ENCODE results near the gene SFPQ. TPM values are rescaled to one million over a fixed set of nuclear protein-coding genes. Genes with fewer than 3 reads are reported as not detected.

Gene SFPQ
- total RNA-seq, 1 experiment from 2014 or later, result 691 TPM

DNA sequence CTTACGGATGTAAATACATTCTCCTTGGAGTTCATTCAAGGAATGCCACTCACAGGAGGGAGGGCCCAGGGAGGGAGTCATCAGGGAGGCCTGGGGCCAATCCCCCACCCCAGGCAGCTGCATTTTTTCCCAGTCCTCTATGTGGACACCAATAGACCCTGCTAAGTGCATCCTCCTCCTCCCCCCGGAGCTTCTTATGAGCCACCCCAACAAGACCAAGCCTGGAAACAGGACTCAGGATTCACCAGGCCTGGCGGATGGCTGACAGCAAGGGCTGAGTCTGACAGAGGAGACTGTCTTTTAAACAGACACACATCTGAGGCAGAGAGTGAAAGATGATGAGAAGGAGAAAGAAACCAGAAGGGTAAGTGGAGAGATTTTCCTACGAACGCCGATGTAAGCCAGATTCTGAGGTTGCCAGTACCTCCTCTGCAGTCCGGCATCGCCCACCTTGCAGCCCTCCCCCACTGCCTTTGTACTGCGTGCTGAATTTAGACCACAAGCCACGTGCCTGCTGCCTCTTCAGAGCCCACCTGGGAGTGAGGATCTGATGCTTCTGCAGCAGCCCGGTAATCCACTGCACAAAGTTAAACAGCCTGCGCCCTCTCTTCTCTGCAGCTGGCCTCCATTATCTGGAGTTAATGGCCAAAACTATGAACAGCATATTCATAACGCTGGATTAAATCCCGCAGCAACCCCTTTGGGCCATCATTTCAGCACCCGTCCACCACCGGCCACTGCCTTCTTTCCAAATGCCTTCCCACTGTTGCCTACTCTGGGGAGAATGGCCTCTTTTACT is 17.6 kb upstream of the SFPQ start:
- no peak overlapping the region for H3K27ac ChIP-seq (ENCODE audit: low read depth, low read length, poor library complexity, severe bottlenecking)
- no peak for TF ChIP-seq EZH2 (IDR thresholded peaks at IDR 0.05; ENCODE audit: borderline replicate concordance, low read depth, low read length, poor library complexity, severe bottlenecking)
- TF ChIP-seq, protein P1, sequence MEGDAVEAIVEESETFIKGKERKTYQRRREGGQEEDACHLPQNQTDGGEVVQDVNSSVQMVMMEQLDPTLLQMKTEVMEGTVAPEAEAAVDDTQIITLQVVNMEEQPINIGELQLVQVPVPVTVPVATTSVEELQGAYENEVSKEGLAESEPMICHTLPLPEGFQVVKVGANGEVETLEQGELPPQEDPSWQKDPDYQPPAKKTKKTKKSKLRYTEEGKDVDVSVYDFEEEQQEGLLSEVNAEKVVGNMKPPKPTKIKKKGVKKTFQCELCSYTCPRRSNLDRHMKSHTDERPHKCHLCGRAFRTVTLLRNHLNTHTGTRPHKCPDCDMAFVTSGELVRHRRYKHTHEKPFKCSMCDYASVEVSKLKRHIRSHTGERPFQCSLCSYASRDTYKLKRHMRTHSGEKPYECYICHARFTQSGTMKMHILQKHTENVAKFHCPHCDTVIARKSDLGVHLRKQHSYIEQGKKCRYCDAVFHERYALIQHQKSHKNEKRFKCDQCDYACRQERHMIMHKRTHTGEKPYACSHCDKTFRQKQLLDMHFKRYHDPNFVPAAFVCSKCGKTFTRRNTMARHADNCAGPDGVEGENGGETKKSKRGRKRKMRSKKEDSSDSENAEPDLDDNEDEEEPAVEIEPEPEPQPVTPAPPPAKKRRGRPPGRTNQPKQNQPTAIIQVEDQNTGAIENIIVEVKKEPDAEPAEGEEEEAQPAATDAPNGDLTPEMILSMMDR (conservative IDR thresholded peaks at IDR 0.05; ENCODE audit: low read depth, low read length), result no peak
- ChIA-PET POLR2A (ENCODE audit: low non-redundant PET) (no interaction called here), CTCF (no interaction called here)
- H3K4me3 ChIP-seq (ENCODE audit: low read depth, low read length, poor library complexity, severe bottlenecking), result no peak overlapping the region
- DNase-seq (ENCODE audit: low spot score), result no peak
- BruUV-seq (replicated peaks), result no TSS peak
- H3K36me3 ChIP-seq (ENCODE audit: insufficient read depth, low read length, poor library complexity, severe bottlenecking), result no peaks in the 10 kb centered on the region
- no peaks in the 10 kb centered on the region for H3K9me3 ChIP-seq (ENCODE audit: low read depth, low read length, poor library complexity, severe bottlenecking)
- intact Hi-C loops (cut with micrococcal nuclease; ENCODE audit: unreplicated experiment), result no loop called here
- no peaks in the 10 kb centered on the region for H3K27me3 ChIP-seq (replicated peaks; ENCODE audit: insufficient read depth, low read depth, low read length, poor library complexity)
- H3K4me1 ChIP-seq (ENCODE audit: insufficient read depth, low read length, poor library complexity, severe bottlenecking), result no peaks in the 10 kb centered on the region

DNA sequence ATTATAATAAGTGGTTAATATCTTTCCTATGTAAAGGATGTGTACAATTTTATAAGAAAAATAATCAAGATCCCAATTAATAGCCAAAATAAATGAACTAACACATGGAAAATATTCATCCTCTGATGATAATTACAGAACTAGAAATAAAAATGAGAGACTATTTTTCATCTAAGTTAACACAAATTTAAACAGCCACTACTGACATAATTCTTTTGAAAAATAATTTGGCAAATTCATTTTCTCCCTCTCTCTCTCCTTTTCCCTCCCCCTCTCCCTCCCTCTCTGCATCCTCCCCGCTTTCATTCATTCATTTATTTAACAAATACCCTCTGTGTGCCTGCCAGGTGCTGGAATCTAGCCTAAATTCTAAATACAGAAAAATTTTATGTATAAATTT is 10.3 kb upstream of the SFPQ start:
- no TSS peak for BruUV-seq (replicated peaks)
- POLR2A ChIA-PET (ENCODE audit: low non-redundant PET), result no interaction called here

DNA sequence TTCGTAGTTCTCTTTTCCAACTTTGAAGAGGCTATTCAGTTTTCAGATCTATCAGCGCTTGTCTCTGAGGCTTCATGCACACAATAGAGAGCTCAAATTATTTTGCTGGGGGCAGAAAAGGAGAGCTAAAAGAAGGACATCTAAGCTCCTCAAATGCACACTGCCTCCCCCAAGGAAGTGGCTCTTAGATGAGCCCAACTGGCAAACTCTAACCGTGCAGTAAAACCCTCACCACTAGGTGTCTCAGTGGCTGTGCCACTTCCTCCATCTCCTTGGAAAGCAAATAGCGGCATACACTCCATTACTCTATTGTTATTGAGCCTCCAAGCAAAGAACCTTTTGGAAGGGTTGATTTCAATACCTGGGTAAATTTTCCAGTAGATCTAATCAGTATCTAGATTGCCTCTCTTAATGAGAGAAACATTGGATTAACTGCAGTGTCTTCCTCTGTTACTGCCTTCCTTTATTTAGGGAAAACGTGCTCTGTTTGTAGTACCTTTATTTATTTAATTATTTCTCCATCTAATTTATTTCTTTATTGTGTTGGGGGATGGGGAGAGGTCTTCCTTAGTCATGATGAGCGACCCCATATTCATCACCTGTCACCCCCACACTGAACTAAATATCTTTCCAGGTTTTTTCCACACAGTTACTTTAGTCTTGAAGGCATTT is 9.2 kb upstream of the SFPQ start:
- H3K27me3 ChIP-seq (replicated peaks; ENCODE audit: insufficient read depth, low read depth, low read length, poor library complexity), result no peaks in the 10 kb centered on the region
- POLR2A ChIA-PET (ENCODE audit: low non-redundant PET), result no interaction called here
- TF ChIP-seq EZH2 (IDR thresholded peaks at IDR 0.05; ENCODE audit: borderline replicate concordance, low read depth, low read length, poor library complexity, severe bottlenecking), result no peak
- TF ChIP-seq, protein P1 (conservative IDR thresholded peaks at IDR 0.05; ENCODE audit: low read depth, low read length), result peak; percentile 91
- no peaks in the 10 kb centered on the region for H3K36me3 ChIP-seq (ENCODE audit: insufficient read depth, low read length, poor library complexity, severe bottlenecking)
- intact Hi-C loops (cut with micrococcal nuclease; ENCODE audit: unreplicated experiment), result loop anchor here (1.0 kb wide), 1 partner anchor 242 kb away; no protein-coding TSS in a partner anchor
- no peaks in the 10 kb centered on the region for H3K9me3 ChIP-seq (ENCODE audit: low read depth, low read length, poor library complexity, severe bottlenecking)
- H3K27ac ChIP-seq (ENCODE audit: low read depth, low read length, poor library complexity, severe bottlenecking), result no peak overlapping the region
- H3K4me1 ChIP-seq (ENCODE audit: insufficient read depth, low read length, poor library complexity, severe bottlenecking), result peaks cover 7% of the 10 kb centered on the region
- no peak overlapping the region for H3K4me3 ChIP-seq (ENCODE audit: low read depth, low read length, poor library complexity, severe bottlenecking)
- BruUV-seq (replicated peaks), result no TSS peak
- peak; percentile 90 for DNase-seq (ENCODE audit: low spot score)
- CTCF ChIA-PET, result interaction anchor here (0.6 to 1.4 kb wide), 4 partner anchors 19 to 567 kb away, joined by 3 to 4 read pairs (median 4); partner anchors contain the start of gene CLSPN

More for the DNA sequence above, 10.3 kb upstream of the SFPQ start:
- H3K36me3 ChIP-seq (ENCODE audit: insufficient read depth, low read length, poor library complexity, severe bottlenecking), result no peaks in the 10 kb centered on the region
- H3K9me3 ChIP-seq (ENCODE audit: low read depth, low read length, poor library complexity, severe bottlenecking), result no peaks in the 10 kb centered on the region
- H3K4me3 ChIP-seq (ENCODE audit: low read depth, low read length, poor library complexity, severe bottlenecking), result no peak overlapping the region
- DNase-seq (ENCODE audit: low spot score), result no peak
- H3K27me3 ChIP-seq (replicated peaks; ENCODE audit: insufficient read depth, low read depth, low read length, poor library complexity), result no peaks in the 10 kb centered on the region
- intact Hi-C loops (cut with micrococcal nuclease; ENCODE audit: unreplicated experiment), result no loop called here
- CTCF ChIA-PET, result no interaction called here
- peaks cover 7% of the 10 kb centered on the region for H3K4me1 ChIP-seq (ENCODE audit: insufficient read depth, low read length, poor library complexity, severe bottlenecking)
- no peak for TF ChIP-seq EZH2 (IDR thresholded peaks at IDR 0.05; ENCODE audit: borderline replicate concordance, low read depth, low read length, poor library complexity, severe bottlenecking)
- TF ChIP-seq, protein P1 (conservative IDR thresholded peaks at IDR 0.05; ENCODE audit: low read depth, low read length), result no peak
- no peak overlapping the region for H3K27ac ChIP-seq (ENCODE audit: low read depth, low read length, poor library complexity, severe bottlenecking)

All from A673 (cell line).